ENCODE data around the gene ADGRB2. TPM values are rescaled to one million over a fixed set of nuclear protein-coding genes. Genes with fewer than 3 reads are reported as not detected.

Gene ADGRB2
- total and polyA plus RNA-seq, 2 of the 4 experiments (the other 2 are of a cell fraction), result 2.2 to 11.9 TPM

GRCh38 chr1:31693231-31693630 is 70.9 kb downstream of the ADGRB2 start:
- H4K20me1 ChIP-seq (ENCODE audit: insufficient read depth, low read length), result no peaks in the 10 kb centered on the region
- no peak overlapping the region for H3K9ac ChIP-seq (ENCODE audit: low read depth, low read length)
- WGBS, 2 experiments (ENCODE audit: extremely low coverage in 2 of 2, insufficient read length in 1 of 2), result 77% methylated on average over 8 of the region's 10 CpGs; no CpG with 5 or more reads in 1 of the 2 experiments
- dilution Hi-C loops (cut with HindIII; ENCODE audit: low sequenced_read_pairs, unreplicated experiment) (no loop called here), intact Hi-C loops (cut with micrococcal nuclease) (no loop called here), in situ Hi-C loops (cut with MboI; ENCODE audit: low sequenced_read_pairs) (no loop called here)
- peak overlapping the region; percentile 5 for H2AFZ ChIP-seq (replicated peaks; ENCODE audit: low read length, poor library complexity)
- H4K8ac ChIP-seq (ENCODE audit: low read depth in 2 of 2, low read length in 2 of 2), result no peak overlapping the region; a peak in 2 of 4 replicates
- H3K79me1 ChIP-seq (ENCODE audit: low read depth in 1 of 2, low read length in 2 of 2), result peaks cover 10 to 63% of the 10 kb centered on the region in 2 experiments; a peak in 3 of 4 replicates
- TF ChIP-seq MAZ (IDR thresholded peaks at IDR 0.05; ENCODE audit: borderline replicate concordance, low read depth, low read length), result no peak
- no peak for TF ChIP-seq SMC3 (IDR thresholded peaks at IDR 0.05; ENCODE audit: low read depth, low read length)
- no peak for TF ChIP-seq RCOR1 (IDR thresholded peaks at IDR 0.05; ENCODE audit: insufficient replicate concordance, low read length)
- no peak for TF ChIP-seq RFX5 (IDR thresholded peaks at IDR 0.05; ENCODE audit: low read depth, low read length)
- TF ChIP-seq MXI1 (IDR thresholded peaks at IDR 0.05; ENCODE audit: borderline replicate concordance, low read depth, low read length), result no peak
- TF ChIP-seq BHLHE40 (IDR thresholded peaks at IDR 0.05; ENCODE audit: low read depth, low read length), result no peak
- TF ChIP-seq USF2 (IDR thresholded peaks at IDR 0.05; ENCODE audit: low read depth, low read length), result no peak
- no peak for TF ChIP-seq CHD1 (IDR thresholded peaks at IDR 0.05; ENCODE audit: low read depth, low read length)
- TF ChIP-seq MAFK (IDR thresholded peaks at IDR 0.05; ENCODE audit: low read depth, low read length), result no peak
- TF ChIP-seq NFE2L2 (IDR thresholded peaks at IDR 0.05; ENCODE audit: low read depth, low read length), result no peak
- no peak for TF ChIP-seq RAD21 (IDR thresholded peaks at IDR 0.05; ENCODE audit: low read length)
- TF ChIP-seq FOS (IDR thresholded peaks at IDR 0.05; ENCODE audit: low read depth, low read length), result no peak
- no peak for TF ChIP-seq CEBPB (IDR thresholded peaks at IDR 0.05; ENCODE audit: low read depth, low read length)
- no peak for TF ChIP-seq POLR2A (IDR thresholded peaks at IDR 0.05; ENCODE audit: low read depth, low read length)
- no peak for TF ChIP-seq CTCF (conservative IDR thresholded peaks at IDR 0.05; ENCODE audit: low read depth, low read length)
- TF ChIP-seq ELK1 (IDR thresholded peaks at IDR 0.05; ENCODE audit: borderline replicate concordance, low read depth, low read length), result no peak
- H2BK20ac ChIP-seq (ENCODE audit: low read depth, low read length), result peak overlapping the region; percentile 41; the same call in 1 of the 2 replicates
- no peak overlapping the region for H3K4me2 ChIP-seq (ENCODE audit: low read depth, low read length)
- H3K9me3 ChIP-seq (ENCODE audit: control insufficient read depth, insufficient read depth, low read length), result no peaks in the 10 kb centered on the region
- DNase-seq, result no peak
- ChIA-PET POLR2A (ENCODE audit: unreplicated experiment) (no interaction called here), CTCF (no interaction called here)
- H3K14ac ChIP-seq (replicated peaks; ENCODE audit: low read depth, low read length), result no peak overlapping the region
- H3K4me3 ChIP-seq (ENCODE audit: insufficient read depth, low read depth, low read length), result no peak overlapping the region
- peak overlapping the region; percentile 1; the same call in 1 of the 2 replicates for H3K27ac ChIP-seq (ENCODE audit: insufficient read depth, low read length)
- no peak overlapping the region for H3K18ac ChIP-seq (ENCODE audit: low read depth, low read length)
- peaks cover 32% of the 10 kb centered on the region for H3K9me1 ChIP-seq (ENCODE audit: insufficient read depth, low read length)
- no peak overlapping the region for H3K56ac ChIP-seq (ENCODE audit: extremely low read depth, insufficient read depth, low read length)
- H2BK120ac ChIP-seq (ENCODE audit: low read depth, low read length), result peak overlapping the region; percentile 21
- ATAC-seq (ENCODE audit: low read depth), result no peak
- H3K23ac ChIP-seq (ENCODE audit: low read depth, low read length), result no peak overlapping the region
- H2AK5ac ChIP-seq (ENCODE audit: low read depth, low read length), result peak overlapping the region; percentile 59
- H3K4ac ChIP-seq (ENCODE audit: low read depth, low read length), result peak overlapping the region; percentile 81
- no TSS peak for BruUV-seq (replicated peaks)
- peak overlapping the region; percentile 45 for H2BK5ac ChIP-seq (ENCODE audit: low read depth, low read length, poor library complexity, severe bottlenecking)
- H2BK15ac ChIP-seq (ENCODE audit: low read depth, low read length), result peak overlapping the region; percentile 44; the same call in 2 of the 3 replicates
- H4K5ac ChIP-seq (ENCODE audit: low read depth, low read length), result 0 out of 2 replicates have a peak overlapping the region, but pooled peaks have one; percentile 2
- H3K36me3 ChIP-seq (ENCODE audit: control insufficient read depth, insufficient read depth, low read length), result peaks cover 74% of the 10 kb centered on the region
- H3K27me3 ChIP-seq (ENCODE audit: control insufficient read depth, insufficient read depth, low read length), result no peaks in the 10 kb centered on the region
- peak overlapping the region; percentile 44 for H4K91ac ChIP-seq (ENCODE audit: insufficient read depth, low read depth, low read length)
- H3K4me1 ChIP-seq (ENCODE audit: control insufficient read depth, insufficient read depth, low read length), result peaks cover 36% of the 10 kb centered on the region
- no peak overlapping the region for H2AK9ac ChIP-seq (replicated peaks; ENCODE audit: low read depth, low read length, poor library complexity)

All from IMR-90 (cell line).